WTC11 (cell line): Measurements from ENCODE around the gene EYS. TPM values are rescaled to one million over a fixed set of nuclear protein-coding genes. Genes with fewer than 3 reads are reported as not detected.

Experiments used
- ATAC-seq: fragments of 200-7000 bp; cut with Tn5 transposase; 2 replicates; pipeline ENCODE4 v1.10.0; 2021; ENCODE audit warnings: mild to moderate bottlenecking, moderate library complexity
- CTCF ChIA-PET: fragments of 300-600 bp; sonication (Branson Sonifier 250); formaldehyde crosslinking; loops from one replicate; lab custom pipeline; 2021; ENCODE audit warnings: antibody characterized with exemption; lab: Charles Lee
- POLR2A ChIA-PET: fragments of 350-600 bp; sonication (Branson Sonifier 250); formaldehyde crosslinking; loops from one replicate; lab custom pipeline; 2021; ENCODE audit warnings: antibody characterized with exemption; lab: Charles Lee
- DNase-seq: peaks from one replicate; pipeline ENCODE4 v3.0.0; 2021; ENCODE audit warnings: low spot score
- H3K27ac Mint-ChIP-seq: 2 replicates; pipeline ENCODE4 v1.8.0; 2021; ENCODE audit warnings: mixed read lengths
- H3K27me3 Mint-ChIP-seq: 2 replicates; pipeline ENCODE4 v1.8.0; 2021; ENCODE audit warnings: low read depth, mild to moderate bottlenecking, moderate library complexity, mixed read lengths
- H3K36me3 Mint-ChIP-seq: 2 replicates; pipeline ENCODE4 v1.8.0; 2021; ENCODE audit warnings: mixed read lengths
- H3K4me1 Mint-ChIP-seq: 2 replicates; pipeline ENCODE4 v1.8.0; 2022; ENCODE audit warnings: mixed read lengths
- H3K4me3 Mint-ChIP-seq: 2 replicates; pipeline ENCODE4 v1.8.0; 2021; ENCODE audit warnings: mild to moderate bottlenecking, moderate library complexity, mixed read lengths
- H3K9me3 Mint-ChIP-seq: 2 replicates; pipeline ENCODE4 v1.8.0; 2021; ENCODE audit warnings: mixed read lengths
- AFF4 ChIP-seq: sonication (generic); formaldehyde crosslinking; IDR thresholded peaks from 2 replicates; pipeline ENCODE4 v1.8.1; 2023; ENCODE audit warnings: mild to moderate bottlenecking, missing genetic modification reagents, borderline replicate concordance
- AR ChIP-seq: fragments of 250-450 bp; sonication (Bioruptor Pico); IDR thresholded peaks from 2 replicates; pipeline ENCODE4 v1.9.0; 2021; ENCODE audit warnings: mild to moderate bottlenecking
- CDX4 ChIP-seq: fragments of 250-450 bp; sonication (Bioruptor Pico); IDR thresholded peaks from 2 replicates; pipeline ENCODE4 v1.9.0; 2021; ENCODE audit warnings: moderate library complexity, mild to moderate bottlenecking, inconsistent platforms, borderline replicate concordance
- E2F1 ChIP-seq: sonication (generic); formaldehyde crosslinking; IDR thresholded peaks from 2 replicates; pipeline ENCODE4 v1.8.0; 2022; ENCODE audit warnings: mild to moderate bottlenecking, missing genetic modification reagents
- E2F4 ChIP-seq: sonication (generic); formaldehyde crosslinking; IDR thresholded peaks from 2 replicates; pipeline ENCODE4 v1.8.1; 2022; ENCODE audit warnings: low read depth, mild to moderate bottlenecking, moderate library complexity, missing genetic modification reagents, borderline replicate concordance
- E2F5 ChIP-seq: sonication (generic); formaldehyde crosslinking; IDR thresholded peaks from 2 replicates; pipeline ENCODE4 v1.8.1; 2022; ENCODE audit warnings: mild to moderate bottlenecking, moderate library complexity, missing genetic modification reagents
- ERG ChIP-seq: fragments of 250-450 bp; sonication (Bioruptor Pico); IDR thresholded peaks from 2 replicates; pipeline ENCODE4 v1.8.0; 2021; ENCODE audit warnings: mild to moderate bottlenecking
- MAX ChIP-seq: sonication (generic); formaldehyde crosslinking; IDR thresholded peaks from 2 replicates; pipeline ENCODE4 v1.8.0; 2022; ENCODE audit warnings: mild to moderate bottlenecking, missing genetic modification reagents
- NFYB ChIP-seq: sonication (generic); formaldehyde crosslinking; conservative IDR thresholded peaks from 2 replicates; pipeline ENCODE4 v1.8.0; 2022; ENCODE audit warnings: low read depth, missing genetic modification reagents
- SMAD3 ChIP-seq: sonication (generic); formaldehyde crosslinking; IDR thresholded peaks from 2 replicates; pipeline ENCODE4 v1.8.0; 2022; ENCODE audit warnings: missing genetic modification reagents, mild to moderate bottlenecking, borderline replicate concordance
- ZBTB43 ChIP-seq: sonication (generic); formaldehyde crosslinking; IDR thresholded peaks from 2 replicates; pipeline ENCODE4 v1.8.1; 2023; ENCODE audit warnings: mild to moderate bottlenecking, missing genetic modification reagents
- total RNA-seq: library from RNA; stranded (reverse); gene quantifications from 3 replicates; pipeline ENCODE4 v1.2.3, GENCODE V29; 2021

Gene EYS
- total RNA-seq, 1 experiment from 2014 or later = not detected

GRCh38 chr6:64288351-64288750 is 1418.7 kb downstream of the EYS start:
- POLR2A ChIA-PET = no interaction called here
- no peak for ATAC-seq

More at GRCh38 chr6:64288351-64288750, 1418.7 kb downstream of the EYS start:
- H3K27me3 Mint-ChIP-seq = no peaks in the 10 kb centered on the region
- no peak overlapping the region for H3K27ac Mint-ChIP-seq
- no peak overlapping the region for H3K4me3 Mint-ChIP-seq
- no peaks in the 10 kb centered on the region for H3K4me1 Mint-ChIP-seq
- peaks cover 34% of the 10 kb centered on the region for H3K36me3 Mint-ChIP-seq
- H3K9me3 Mint-ChIP-seq = peaks cover 63% of the 10 kb centered on the region
- DNase-seq = no peak
- CTCF ChIA-PET = no interaction called here
- TF ChIP-seq SMAD3 (CRISPR knock-in tag) (no peak), NFYB (CRISPR knock-in tag) (no peak), MAX (CRISPR knock-in tag) (no peak), ERG (CRISPR knock-in tag) (no peak), E2F5 (CRISPR knock-in tag) (no peak), E2F1 (CRISPR knock-in tag) (no peak), ZBTB43 (CRISPR knock-in tag) (no peak), CDX4 (CRISPR knock-in tag) (no peak), E2F4 (no peak), AR (CRISPR knock-in tag) (no peak), AFF4 (no peak)
